ENCODE data around the gene HSFX2.

DNA sequence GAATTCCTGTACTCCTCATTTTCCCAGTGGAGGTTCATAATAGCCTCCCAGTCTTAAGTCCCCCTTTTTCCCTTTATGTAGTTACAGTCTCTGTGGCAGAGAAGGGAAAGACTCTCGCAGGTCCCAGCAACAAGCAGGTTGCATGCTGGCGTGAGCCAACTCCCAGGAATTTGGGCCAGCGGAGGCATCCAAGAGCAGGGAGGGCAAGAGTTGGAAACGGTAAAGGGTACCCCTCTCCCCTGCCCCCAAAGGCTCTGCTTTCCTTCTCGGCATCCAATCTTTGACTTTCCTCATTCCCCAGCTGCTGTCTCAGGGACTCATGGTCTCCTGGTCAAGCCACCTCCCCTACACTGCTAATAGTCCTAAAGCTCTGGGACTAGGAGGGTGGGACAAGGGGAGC is 15.4 kb upstream of the HSFX2 start:
- TF ChIP-seq POLR2A (IDR thresholded peaks at IDR 0.05; ENCODE audit: borderline replicate concordance, extremely low read depth, insufficient read depth, insufficient read length), result no peak
- TF ChIP-seq EZH2phosphoT487 (IDR thresholded peaks at IDR 0.05; ENCODE audit: borderline replicate concordance), result no peak
- no peak for TF ChIP-seq CTCF (IDR thresholded peaks at IDR 0.05 in 2 of 3, conservative IDR thresholded peaks at IDR 0.05 in 1 of 3; ENCODE audit: borderline replicate concordance in 1 of 3, insufficient read depth in 1 of 3, low read depth in 2 of 3, low read length in 2 of 3)
- no peak for TF ChIP-seq EZH2 (IDR thresholded peaks at IDR 0.05)
- TF ChIP-seq RAD21 (IDR thresholded peaks at IDR 0.05; ENCODE audit: low read depth), result no peak
- no peak for TF ChIP-seq MAX (IDR thresholded peaks at IDR 0.05)
- TF ChIP-seq ATF3 (IDR thresholded peaks at IDR 0.05), result no peak
